Measurements from ENCODE around the gene DNLZ.
"Not testable (repeated sequence)": the region's sequence is repeated elsewhere in the genome, so short reads cannot be mapped to it uniquely, and the experiment has no call there.

Gene DNLZ

GRCh38 chr9:136331030-136331429, 32.5 kb downstream of the DNLZ start:
- DNase-seq (ENCODE audit: low spot score), result no peak

- no peak for DNase-seq (ENCODE audit: low spot score)
Measured at GRCh38 chr9:136330406-136330990, 33.0 kb downstream of the DNLZ start.

- no peak for DNase-seq (ENCODE audit: low spot score)
Measured at GRCh38 chr9:136329636-136330405, 33.7 kb downstream of the DNLZ start.

GRCh38 chr9:136329211-136329627, 34.3 kb downstream of the DNLZ start:
- peak; percentile 22 for DNase-seq (ENCODE audit: low spot score)

- peak; percentile 63 for DNase-seq (ENCODE audit: low spot score)
Measured at GRCh38 chr9:136328622-136329041, 34.9 kb downstream of the DNLZ start.

- DNase-seq (ENCODE audit: low spot score), result no peak
Measured at GRCh38 chr9:136328011-136328621, 35.4 kb downstream of the DNLZ start.

GRCh38 chr9:136327304-136327974, 36.1 kb downstream of the DNLZ start, which contains the start of gene GPSM1:
TSS of gene GPSM1 (plus strand) at chr9:136327539. CDS start at chr9:136327696, 157 bp downstream.
- DNase-seq (ENCODE audit: low spot score), result peak; percentile 82

- no peak for DNase-seq (ENCODE audit: low spot score)
Measured at GRCh38 chr9:136326761-136327303, 36.7 kb downstream of the DNLZ start.

- DNase-seq (ENCODE audit: low spot score), result peak; percentile 90
Measured at GRCh38 chr9:136326061-136326760, 37.3 kb downstream of the DNLZ start.

- no peak for DNase-seq (ENCODE audit: low spot score)
Measured at GRCh38 chr9:136325358-136325757, 38.2 kb downstream of the DNLZ start.

GRCh38 chr9:136324501-136325300, 38.8 kb downstream of the DNLZ start:
- no peak for DNase-seq (ENCODE audit: low spot score)

- DNase-seq (ENCODE audit: low spot score), result no peak
Measured at GRCh38 chr9:136323371-136323789, 40.2 kb downstream of the DNLZ start.

- DNase-seq (ENCODE audit: low spot score), result no peak
Measured at GRCh38 chr9:136322756-136323330, 40.7 kb downstream of the DNLZ start.

- DNase-seq (ENCODE audit: low spot score), result no peak
Measured at GRCh38 chr9:136321561-136321960, 42.0 kb downstream of the DNLZ start.

GRCh38 chr9:136320972-136321371, 42.6 kb downstream of the DNLZ start:
- not testable (repeated sequence) for DNase-seq (ENCODE audit: low spot score)

- not testable (repeated sequence) for DNase-seq (ENCODE audit: low spot score)
Measured at GRCh38 chr9:136319955-136320354, 43.6 kb downstream of the DNLZ start.

GRCh38 chr9:136319244-136319643, 44.3 kb downstream of the DNLZ start:
- DNase-seq (ENCODE audit: low spot score), result not testable (repeated sequence)

GRCh38 chr9:136318776-136319241, 44.7 kb downstream of the DNLZ start:
- DNase-seq (ENCODE audit: low spot score), result no peak

- no peak for DNase-seq (ENCODE audit: low spot score)
Measured at GRCh38 chr9:136318111-136318775, 45.3 kb downstream of the DNLZ start.

GRCh38 chr9:136317695-136318094, 45.8 kb downstream of the DNLZ start:
- DNase-seq (ENCODE audit: low spot score), result no peak
